GM08714 (cell line): Measurements from ENCODE around the gene ITGA2B.

Experiments used
- H3K4me3 ChIP-seq: fragments of 200-500 bp; sonication (Bioruptor generic); 2 replicates; pipeline ENCODE4 v1.5.1; 2014; ENCODE audit warnings: mild to moderate bottlenecking, low read length, inconsistent platforms
- ZNF274 ChIP-seq: IDR thresholded peaks from 2 replicates; pipeline ENCODE4 v1.6.1; 2012; ENCODE audit warnings: mild to moderate bottlenecking, low read depth, low read length

The ITGA2B gene

DNA sequence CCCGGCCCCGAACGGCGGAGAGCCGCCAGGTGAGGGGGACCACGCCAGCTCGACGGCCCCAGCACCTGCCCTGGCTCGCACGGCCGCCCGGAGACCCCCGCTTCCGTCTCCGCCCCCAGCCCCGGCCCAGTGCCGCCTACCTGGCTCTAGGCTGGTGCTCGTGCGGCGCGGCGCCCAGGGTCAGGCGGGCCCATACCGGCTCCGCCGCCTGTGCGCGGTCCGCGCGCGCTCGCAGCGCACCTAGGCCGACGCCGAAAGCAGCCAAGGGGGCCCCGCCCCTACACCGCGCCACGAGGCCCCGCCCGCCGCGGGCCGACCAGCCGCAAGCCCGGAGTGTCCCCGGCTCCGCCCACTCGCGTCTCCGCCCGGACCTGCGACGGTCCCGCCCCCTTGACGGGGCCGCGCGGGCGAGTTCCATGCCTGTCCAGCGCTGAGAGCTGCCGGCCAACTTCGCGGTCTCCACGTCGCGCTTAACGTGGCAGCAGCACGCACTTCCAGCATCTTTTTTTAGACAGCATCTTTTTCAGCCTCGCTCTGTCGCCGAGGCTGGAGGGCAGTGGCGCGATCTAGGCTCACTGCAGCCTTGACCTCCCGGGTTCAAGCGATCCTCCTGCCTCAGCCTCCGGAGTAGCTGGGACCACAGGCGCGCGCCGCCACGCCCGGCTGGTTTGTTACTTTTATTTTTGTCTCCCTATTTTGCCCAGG is 64.7 kb downstream of the ITGA2B start, which contains the start of gene SLC25A39:
Gene SLC25A39 (minus strand): TSS at position 253 of the 705 bp plus-strand sequence. CDS start 1,261 bp downstream, outside the sequence.
- no peak for TF ChIP-seq ZNF274
- H3K4me3 ChIP-seq = peak within 1 kb of the TSS; percentile 73

DNA sequence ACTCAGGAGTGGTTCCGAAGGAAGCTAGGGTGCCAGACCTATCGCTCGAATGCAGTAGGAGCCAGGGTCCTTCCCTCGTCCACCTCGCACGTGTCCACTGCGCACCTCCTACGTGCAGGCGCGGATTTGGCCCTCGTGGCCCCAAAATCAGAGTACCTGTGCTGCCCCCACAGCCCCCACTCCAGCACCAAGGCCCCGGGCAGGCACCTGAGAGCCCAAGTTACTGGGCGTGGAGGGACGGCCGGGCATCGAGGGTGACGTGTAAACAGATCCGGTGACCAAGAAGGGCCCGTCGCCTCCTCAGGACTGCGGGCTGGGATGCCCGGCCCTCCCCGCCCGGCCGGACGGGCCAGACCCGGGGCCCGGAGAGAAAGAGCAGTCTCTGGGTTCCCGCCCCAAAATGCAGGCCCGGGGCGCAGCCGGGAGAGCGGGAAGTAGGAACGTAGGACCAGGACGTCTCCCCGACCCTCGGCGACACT is 65.3 kb downstream of the ITGA2B start:
- no peak for TF ChIP-seq ZNF274
- peak overlapping the region; percentile 73 for H3K4me3 ChIP-seq

DNA sequence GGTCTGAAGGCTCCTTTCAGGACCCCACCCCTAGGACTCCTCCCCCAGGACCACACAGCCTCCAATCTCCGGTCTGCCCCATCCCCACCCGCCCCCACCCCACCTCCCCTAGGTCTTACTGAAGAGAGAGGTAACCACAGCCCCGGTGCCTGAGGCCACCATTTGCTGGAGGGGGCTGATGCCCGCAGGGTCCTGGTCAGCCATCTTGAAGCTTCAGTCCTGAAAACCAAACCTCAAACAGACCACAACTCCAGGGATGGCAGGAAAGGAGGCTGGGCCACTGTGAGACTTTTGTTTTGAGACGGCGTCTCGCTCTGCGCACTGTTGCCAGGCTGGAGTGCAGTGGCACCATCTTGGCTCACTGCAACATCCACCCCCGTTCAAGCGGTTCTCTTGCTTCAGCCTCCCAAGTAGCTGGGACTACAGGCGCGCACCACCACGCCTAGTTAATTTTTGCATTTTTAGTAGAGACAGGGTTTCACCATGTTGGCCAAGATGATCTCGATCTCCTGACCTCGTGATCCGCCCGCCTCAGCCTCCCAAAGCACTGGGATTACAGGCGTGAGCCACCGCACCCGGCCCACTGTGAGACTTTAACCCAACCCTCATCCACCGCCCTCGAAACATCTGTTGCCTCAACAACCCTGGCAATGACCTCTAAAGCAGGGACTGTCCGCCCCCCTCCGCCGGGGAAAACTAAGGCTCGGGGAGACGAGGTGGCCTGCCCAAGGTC is 65.9 kb downstream of the ITGA2B start:
- TF ChIP-seq ZNF274 = no peak

DNA sequence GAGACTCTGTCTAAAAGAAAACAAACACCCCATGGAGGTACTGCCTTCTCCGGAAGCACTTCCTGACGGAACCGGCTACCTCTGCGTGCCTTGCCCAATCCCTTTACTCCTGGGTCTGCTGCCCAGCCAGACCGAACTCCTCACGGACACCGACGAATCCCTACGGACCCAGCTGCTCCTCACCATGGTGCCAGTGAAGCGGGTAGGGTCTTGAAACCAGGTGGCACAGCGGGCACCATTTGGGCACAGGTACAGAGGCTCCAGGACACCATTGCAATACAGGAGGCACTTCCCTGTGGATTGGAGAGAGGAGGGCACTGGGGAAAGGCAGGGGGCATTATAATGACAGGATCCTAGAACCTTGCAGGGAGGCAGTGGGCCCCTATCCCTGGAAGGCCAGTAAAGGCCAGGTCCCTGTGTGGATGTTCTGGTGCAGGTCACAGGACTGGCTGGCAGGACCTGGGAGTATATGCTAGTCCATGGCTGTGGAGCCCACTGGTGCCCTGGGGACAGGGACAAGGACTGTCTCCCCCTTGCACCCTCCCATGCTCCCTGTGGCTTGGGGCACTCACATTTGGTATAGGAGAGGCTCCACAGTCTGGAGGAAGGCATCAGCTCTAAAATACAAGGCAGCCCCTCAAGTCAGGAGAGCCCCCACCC is 67.1 kb downstream of the ITGA2B start:
- no peak for TF ChIP-seq ZNF274
- no peak overlapping the region for H3K4me3 ChIP-seq

More for the DNA sequence above, 65.9 kb downstream of the ITGA2B start:
- peak overlapping the region; percentile 73 for H3K4me3 ChIP-seq
